GM10266 (cell line): Measurements from ENCODE around the gene CCL2.

Experiments used
- DNase-seq: peaks from one replicate; pipeline ENCODE4 v3.0.0; 2012; ENCODE audit errors: extremely low spot score
- TF ChIP-seq, protein P1 (sequence below): IDR thresholded peaks from 2 replicates; pipeline ENCODE4 v1.5.1; 2012; ENCODE audit warnings: mild to moderate bottlenecking, low read depth; ENCODE audit not compliant: control insufficient read depth, insufficient read depth; ENCODE audit errors: missing control alignments

CCL2 gene

GRCh38 chr17:34254651-34255380, at the start of gene CCL2:
CCL2 (plus strand) TSS chr17:34255285; CDS start chr17:34255350, 65 bp downstream.
- no peak for DNase-seq
- TF ChIP-seq, protein P1, sequence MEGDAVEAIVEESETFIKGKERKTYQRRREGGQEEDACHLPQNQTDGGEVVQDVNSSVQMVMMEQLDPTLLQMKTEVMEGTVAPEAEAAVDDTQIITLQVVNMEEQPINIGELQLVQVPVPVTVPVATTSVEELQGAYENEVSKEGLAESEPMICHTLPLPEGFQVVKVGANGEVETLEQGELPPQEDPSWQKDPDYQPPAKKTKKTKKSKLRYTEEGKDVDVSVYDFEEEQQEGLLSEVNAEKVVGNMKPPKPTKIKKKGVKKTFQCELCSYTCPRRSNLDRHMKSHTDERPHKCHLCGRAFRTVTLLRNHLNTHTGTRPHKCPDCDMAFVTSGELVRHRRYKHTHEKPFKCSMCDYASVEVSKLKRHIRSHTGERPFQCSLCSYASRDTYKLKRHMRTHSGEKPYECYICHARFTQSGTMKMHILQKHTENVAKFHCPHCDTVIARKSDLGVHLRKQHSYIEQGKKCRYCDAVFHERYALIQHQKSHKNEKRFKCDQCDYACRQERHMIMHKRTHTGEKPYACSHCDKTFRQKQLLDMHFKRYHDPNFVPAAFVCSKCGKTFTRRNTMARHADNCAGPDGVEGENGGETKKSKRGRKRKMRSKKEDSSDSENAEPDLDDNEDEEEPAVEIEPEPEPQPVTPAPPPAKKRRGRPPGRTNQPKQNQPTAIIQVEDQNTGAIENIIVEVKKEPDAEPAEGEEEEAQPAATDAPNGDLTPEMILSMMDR = no peak

DNA sequence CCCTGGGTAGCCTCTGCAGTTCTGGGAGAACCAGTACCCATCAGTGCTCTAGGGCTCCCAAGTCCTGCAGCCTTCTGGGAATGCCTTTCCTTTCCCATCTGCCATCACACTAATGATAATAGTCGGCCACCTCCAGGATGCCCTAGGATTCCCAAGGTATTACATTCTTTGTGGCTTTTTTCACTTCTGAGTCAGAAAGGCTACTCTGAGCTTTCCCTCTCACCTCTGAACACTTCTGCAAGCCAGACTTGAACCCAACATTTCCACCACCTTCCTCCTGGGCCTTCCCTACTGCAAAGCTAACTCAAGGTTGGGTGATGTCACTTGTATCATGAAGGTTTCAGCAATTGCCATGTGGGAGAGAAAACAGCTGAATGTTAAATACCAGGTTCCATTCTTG, 49.7 kb upstream of the CCL2 start:
- TF ChIP-seq, protein P1 = no peak
- DNase-seq = no peak

- TF ChIP-seq, protein P1 = no peak
- no peak for DNase-seq
These were observed 48.5 kb upstream of the CCL2 start for GRCh38 chr17:34206569-34206968.

DNA sequence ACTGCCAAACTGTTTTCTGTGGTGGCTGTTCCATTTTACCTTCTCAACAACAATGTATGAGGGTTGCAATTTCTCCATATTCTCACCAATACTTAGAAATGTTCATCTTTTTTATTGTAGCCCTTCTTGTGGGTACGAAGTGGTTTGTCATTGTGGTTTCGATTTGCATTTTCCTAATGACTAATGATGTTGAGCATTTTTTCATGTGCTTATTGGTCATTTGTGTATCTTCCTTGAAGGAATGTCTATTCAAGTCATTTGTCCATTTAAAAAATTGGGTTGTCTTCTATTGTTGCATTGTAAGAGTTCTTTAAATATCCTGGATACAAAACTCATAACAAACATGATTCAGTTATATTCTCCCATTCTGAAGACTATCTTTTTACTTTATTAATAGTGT, 47.5 kb upstream of the CCL2 start:
- TF ChIP-seq, protein P1 = no peak
- DNase-seq = no peak

DNA sequence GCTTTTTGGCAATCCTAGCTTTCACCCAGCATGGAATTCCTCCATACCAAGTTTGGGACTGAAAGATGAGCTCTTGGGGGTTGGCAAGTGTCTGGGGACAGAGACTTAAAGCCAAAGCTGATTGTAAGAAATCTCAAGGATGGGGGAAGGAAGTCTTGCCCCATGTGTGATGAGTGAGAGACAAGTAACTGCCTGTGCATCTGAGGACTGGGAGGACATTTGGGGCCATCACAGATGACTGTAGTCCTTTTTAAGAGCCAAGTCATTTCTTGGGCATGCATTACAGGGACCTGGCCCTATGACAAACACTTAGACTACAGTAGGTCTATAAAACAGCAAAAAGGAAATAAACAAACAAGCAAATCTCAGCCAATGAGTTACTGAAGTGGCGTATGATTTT, 36.3 kb upstream of the CCL2 start:
- no peak for DNase-seq
- TF ChIP-seq, protein P1 = no peak

DNA sequence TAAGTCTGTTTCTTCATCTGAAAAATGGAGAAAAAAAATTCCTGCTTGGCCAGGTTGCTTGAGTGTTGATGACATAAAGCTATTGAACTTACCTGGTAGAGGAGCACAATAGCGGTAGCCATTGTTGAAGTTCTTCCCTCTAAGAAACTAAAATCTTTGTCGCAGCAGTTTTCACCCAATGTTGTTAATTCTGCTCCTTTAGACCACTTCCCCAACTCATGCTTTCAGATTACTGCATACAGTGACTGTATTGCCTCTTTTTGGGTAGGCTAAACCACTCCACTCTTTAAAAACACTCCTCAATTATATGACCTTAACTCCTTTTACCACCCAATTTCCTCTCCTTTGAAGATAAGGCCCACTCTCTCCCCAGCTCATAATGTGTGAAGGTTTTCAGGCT, 35.7 kb upstream of the CCL2 start:
- no peak for DNase-seq
- TF ChIP-seq, protein P1 = no peak

DNA sequence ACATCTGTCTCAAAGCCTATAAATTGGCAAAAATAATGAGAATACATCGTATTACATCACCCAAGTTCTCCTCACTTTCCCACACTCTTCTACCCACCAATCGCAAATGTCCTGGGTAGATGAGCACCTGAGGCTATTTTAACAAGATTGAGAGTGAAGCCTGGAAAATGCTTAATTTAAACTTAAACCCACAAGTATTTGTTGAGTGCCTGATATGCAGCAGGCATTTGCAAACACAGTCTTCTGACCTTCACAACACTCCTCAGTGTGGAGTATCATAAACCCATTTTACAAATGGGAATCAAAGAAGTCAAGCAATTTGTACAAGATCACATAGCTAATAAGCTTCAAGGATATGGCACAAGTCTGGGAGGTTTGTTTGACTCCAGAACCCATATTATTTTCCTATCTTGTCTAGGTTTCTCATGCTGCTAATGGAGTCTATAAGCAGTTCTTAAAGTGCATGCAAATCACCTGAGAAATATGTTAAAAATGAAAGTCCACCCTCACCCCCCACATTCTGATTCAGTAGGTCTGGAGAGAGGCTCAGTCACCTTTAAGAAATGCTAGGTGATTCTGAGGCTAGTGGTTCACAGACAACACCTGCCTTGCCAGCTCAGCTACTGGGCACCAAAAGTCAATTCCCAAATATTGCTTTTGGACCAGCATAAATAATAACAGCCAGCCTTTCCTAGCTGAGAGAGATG, 34.9 kb upstream of the CCL2 start:
- DNase-seq = no peak

More for the DNA sequence above, 34.9 kb upstream of the CCL2 start:
- TF ChIP-seq, protein P1 = no peak
